AG09319 (cell line): ENCODE data around the gene TSPEAR.

ENCODE experiments used
- DNase-seq: peaks from one replicate; pipeline ENCODE4 v3.0.0-alpha.2; 2010; ENCODE audit warnings: low read depth; ENCODE audit errors: extremely low read depth
- TF ChIP-seq, protein P1 (sequence below): IDR thresholded peaks from 2 replicates; pipeline ENCODE4 v1.5.1; 2011; ENCODE audit warnings: low read depth, mild to moderate bottlenecking, inconsistent platforms, low read length, moderate library complexity

Gene TSPEAR

DNA sequence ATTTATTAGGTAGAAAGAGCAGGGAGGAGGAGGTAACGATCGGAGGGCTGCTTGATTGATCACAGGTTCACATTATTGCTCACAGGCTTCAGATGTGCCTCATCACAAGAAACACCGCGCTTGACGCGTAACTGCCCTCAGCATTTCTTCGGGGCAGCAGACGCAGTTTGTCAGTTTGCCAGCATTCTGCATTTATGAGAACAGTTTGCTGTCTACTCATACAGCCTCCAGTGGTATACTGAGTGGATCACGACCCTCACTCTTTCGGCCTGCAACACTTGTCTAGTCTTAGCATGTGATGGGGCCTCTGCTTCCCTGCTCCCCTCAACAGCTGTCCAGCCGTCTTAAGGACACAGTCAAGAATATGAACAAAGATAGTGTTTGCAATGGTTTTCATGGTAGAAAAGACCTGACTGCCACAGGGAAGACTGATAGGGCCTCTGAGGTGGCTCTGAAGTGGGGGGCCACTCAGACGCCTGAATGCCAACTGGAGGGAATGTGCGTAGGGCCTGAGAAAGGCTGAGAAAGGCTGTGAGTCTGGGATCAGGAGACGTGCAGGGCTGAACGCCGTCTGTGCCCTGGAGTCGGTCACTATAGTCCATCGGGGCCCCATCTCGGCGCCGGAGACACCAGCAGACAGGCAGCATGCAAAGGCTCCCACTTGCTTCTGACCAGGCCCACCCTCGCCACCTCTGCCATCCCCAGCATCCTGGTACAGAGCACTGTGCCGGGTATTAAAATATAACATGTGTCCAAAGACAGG lies 45.2 kb upstream of the TSPEAR start:
- DNase-seq = no peak

DNA sequence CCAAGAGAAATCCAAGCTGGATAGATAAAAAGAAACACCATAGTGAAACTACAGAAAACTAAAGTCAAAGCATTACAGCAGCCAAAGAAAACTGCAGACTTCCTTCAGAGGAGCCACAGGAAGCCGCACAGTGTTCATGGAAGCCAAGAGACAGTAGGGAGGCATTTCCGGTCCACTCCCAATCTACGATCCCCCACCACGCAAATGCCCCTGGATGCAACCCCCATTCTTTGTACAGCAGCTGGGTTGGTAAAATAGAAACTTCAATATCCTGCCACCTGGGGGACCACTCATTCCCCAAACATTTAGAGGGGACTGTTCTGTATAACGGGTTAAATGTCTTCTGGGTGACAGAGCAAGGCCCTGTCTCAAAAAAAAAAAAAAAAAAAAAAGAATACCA lies 43.9 kb upstream of the TSPEAR start:
- TF ChIP-seq, protein P1, sequence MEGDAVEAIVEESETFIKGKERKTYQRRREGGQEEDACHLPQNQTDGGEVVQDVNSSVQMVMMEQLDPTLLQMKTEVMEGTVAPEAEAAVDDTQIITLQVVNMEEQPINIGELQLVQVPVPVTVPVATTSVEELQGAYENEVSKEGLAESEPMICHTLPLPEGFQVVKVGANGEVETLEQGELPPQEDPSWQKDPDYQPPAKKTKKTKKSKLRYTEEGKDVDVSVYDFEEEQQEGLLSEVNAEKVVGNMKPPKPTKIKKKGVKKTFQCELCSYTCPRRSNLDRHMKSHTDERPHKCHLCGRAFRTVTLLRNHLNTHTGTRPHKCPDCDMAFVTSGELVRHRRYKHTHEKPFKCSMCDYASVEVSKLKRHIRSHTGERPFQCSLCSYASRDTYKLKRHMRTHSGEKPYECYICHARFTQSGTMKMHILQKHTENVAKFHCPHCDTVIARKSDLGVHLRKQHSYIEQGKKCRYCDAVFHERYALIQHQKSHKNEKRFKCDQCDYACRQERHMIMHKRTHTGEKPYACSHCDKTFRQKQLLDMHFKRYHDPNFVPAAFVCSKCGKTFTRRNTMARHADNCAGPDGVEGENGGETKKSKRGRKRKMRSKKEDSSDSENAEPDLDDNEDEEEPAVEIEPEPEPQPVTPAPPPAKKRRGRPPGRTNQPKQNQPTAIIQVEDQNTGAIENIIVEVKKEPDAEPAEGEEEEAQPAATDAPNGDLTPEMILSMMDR = no peak
- DNase-seq = no peak

More for the DNA sequence above, 45.2 kb upstream of the TSPEAR start:
- TF ChIP-seq, protein P1 = no peak

DNA sequence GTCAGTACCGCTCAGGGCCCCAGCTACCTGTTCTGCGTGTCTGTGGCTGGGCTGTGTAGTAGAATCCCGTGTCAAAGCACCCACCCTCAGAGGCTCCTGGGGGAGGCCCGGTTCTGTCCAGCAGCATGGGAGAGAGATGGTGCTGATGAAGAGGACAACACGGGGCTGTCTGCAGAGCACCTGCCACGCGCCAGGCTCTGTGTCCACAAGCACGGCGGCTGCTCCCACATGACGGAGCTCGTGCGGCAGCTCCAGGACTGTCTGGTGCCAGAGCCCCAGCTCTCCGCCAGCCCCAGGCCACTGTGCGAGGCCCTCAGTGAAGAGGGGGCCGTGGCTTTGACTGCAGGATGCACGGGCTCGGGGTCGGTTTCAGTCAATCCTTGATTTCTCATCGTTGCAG lies 42.0 kb upstream of the TSPEAR start:
- DNase-seq = no peak
- TF ChIP-seq, protein P1 = no peak

DNA sequence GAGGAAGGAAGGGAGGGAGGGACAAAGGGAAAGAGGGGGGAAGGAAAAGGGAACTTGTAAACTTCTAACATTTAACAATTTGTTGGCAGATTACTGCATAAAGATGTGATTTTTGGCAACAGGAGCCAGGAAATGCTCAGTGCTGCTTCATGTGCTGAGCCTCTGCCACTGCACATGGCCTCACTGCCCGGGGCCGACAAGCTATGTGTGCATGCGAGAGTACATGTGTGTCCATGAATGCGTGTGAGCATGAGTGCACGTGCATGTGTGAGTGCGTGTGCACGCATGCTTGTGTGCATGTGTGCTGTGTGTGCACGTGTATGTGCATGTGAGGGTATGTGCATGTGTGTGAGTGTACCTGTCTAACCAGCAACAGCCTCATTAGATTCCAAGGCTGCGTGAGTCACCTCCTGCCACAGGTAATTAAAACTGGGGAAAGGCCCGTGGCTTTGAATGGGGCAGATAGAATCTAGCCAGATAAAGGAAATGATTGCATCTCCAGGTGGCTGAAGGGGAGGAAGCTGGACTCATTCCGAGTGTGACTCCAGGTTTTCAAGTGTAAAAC lies 41.4 kb upstream of the TSPEAR start:
- TF ChIP-seq, protein P1 = no peak

DNA sequence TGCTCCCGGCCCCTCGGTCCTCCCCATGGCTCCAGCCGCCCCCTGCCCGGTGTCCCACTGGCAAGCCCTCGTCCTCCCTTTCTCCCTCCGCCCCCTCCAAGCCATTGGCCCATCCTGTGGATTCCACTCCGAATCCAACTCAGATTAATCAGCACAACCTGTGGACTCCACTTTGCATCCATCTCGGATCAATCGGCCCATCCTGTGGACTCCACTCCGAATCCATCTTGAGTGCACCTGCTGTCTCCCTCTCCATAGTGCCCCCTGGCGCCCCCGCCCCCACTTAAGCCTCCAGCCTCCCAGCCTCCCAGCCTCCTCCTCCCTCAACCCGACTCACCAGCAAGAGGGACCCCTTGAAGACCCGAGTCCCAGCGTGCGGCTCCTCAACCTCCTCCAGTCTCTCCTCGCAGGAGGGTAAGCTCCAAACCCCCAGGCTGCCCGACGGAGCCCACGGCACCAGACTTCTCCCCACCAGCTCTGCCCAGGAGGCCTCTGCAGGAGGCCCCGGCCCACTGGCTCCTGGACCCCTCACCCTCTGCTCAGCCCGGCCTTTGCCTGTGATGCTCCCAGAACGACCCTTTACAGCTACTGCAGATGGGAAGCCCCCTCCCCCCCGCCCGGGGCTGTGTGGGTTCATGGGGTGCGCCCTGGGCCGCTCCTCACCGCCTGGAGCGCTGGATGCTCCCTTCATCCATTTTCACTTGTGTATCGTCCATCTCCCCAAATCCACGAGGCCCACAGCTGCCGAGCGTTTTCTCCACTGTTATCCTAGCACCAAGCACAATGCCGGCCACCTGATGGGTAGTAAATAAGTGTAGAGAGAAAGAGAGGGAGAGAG lies 40.6 kb upstream of the TSPEAR start:
- DNase-seq = no peak
- TF ChIP-seq, protein P1 = no peak

More for the DNA sequence above, 41.4 kb upstream of the TSPEAR start:
- DNase-seq = no peak

DNA sequence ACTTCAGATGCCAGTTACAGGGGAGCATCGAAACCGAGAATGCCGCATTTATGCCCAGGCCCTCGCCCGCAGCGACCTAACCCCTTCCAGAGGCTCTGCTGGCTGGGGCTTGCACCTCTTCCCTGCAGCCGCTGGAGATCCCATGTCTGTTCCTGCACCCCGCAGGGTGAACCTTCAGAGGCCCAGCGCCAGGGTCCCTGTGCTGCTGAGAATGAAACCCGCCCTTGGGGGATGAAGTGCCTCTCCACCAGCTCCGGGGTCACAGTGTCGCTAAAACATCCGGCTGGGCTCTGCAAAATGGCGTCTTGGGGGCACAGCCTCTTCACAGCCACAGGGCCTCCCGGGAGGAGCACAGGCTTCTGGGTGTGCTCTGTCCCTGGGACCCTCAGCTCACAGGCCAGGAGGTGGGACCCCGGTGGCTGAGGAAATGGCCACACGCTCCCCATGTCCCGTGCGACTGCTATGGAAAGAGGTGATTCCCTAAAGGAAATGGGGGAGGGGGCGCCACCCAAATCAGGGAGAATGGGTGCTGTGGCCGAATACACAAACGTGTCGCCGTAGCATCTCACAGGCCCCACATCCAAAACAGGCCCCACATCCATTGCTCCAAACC lies 39.9 kb upstream of the TSPEAR start:
- TF ChIP-seq, protein P1 = no peak
- DNase-seq = no peak

DNA sequence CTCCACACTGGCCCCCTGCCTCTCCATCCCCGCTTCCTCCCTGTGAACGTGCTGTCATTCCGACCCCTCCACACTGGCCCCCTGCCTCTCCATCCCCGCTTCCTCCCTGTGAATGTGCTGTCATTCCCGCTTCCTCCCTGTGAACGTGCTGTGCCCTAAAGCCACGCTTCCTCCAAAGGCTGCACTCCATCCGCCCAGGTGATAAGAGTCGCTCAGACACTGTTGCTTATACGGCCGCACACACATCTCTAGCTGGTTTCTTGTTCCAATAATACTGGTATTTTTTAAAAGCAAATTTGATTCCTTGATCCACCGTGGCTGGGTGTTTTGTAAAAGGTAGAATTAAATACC lies 39.3 kb upstream of the TSPEAR start:
- no peak for DNase-seq
- TF ChIP-seq, protein P1 = no peak
